ENCODE data around the gene SORBS1.

GRCh38 chr10:95336702-95337101 is 224.5 kb downstream of the SORBS1 start:
- TF ChIP-seq, protein P1, sequence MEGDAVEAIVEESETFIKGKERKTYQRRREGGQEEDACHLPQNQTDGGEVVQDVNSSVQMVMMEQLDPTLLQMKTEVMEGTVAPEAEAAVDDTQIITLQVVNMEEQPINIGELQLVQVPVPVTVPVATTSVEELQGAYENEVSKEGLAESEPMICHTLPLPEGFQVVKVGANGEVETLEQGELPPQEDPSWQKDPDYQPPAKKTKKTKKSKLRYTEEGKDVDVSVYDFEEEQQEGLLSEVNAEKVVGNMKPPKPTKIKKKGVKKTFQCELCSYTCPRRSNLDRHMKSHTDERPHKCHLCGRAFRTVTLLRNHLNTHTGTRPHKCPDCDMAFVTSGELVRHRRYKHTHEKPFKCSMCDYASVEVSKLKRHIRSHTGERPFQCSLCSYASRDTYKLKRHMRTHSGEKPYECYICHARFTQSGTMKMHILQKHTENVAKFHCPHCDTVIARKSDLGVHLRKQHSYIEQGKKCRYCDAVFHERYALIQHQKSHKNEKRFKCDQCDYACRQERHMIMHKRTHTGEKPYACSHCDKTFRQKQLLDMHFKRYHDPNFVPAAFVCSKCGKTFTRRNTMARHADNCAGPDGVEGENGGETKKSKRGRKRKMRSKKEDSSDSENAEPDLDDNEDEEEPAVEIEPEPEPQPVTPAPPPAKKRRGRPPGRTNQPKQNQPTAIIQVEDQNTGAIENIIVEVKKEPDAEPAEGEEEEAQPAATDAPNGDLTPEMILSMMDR (IDR thresholded peaks at IDR 0.05): no peak
- TF ChIP-seq EZH2phosphoT487 (IDR thresholded peaks at IDR 0.05) (no peak), EZH2 (IDR thresholded peaks at IDR 0.05) (no peak)

Measured in neural progenitor cell (in vitro differentiated cells).